Mammary epithelial cell (primary cell): ENCODE results near the gene HOXC13.

Source experiments
- EZH2 ChIP-seq: IDR thresholded peaks from 2 replicates; pipeline ENCODE4 v1.6.1; 2012; ENCODE audit warnings: low read length, inconsistent platforms, borderline replicate concordance
- TF ChIP-seq, protein P1 (sequence below), 2 donors: IDR thresholded peaks in 1 of 2; conservative IDR thresholded peaks in 1 of 2; 2 replicates each; pipeline ENCODE4 v1.5.1; 2011 to 2012; ENCODE audit warnings: inconsistent platforms in 2 of 2, low read length in 2 of 2, mild to moderate bottlenecking in 2 of 2, control low read depth in 1 of 2, low read depth in 1 of 2; ENCODE audit not compliant: insufficient read depth in 1 of 2; ENCODE audit errors: extremely low read depth in 1 of 2

GRCh38 chr12:53973236-53974042 is 34.8 kb downstream of the HOXC13 start:
- TF ChIP-seq, protein P1, sequence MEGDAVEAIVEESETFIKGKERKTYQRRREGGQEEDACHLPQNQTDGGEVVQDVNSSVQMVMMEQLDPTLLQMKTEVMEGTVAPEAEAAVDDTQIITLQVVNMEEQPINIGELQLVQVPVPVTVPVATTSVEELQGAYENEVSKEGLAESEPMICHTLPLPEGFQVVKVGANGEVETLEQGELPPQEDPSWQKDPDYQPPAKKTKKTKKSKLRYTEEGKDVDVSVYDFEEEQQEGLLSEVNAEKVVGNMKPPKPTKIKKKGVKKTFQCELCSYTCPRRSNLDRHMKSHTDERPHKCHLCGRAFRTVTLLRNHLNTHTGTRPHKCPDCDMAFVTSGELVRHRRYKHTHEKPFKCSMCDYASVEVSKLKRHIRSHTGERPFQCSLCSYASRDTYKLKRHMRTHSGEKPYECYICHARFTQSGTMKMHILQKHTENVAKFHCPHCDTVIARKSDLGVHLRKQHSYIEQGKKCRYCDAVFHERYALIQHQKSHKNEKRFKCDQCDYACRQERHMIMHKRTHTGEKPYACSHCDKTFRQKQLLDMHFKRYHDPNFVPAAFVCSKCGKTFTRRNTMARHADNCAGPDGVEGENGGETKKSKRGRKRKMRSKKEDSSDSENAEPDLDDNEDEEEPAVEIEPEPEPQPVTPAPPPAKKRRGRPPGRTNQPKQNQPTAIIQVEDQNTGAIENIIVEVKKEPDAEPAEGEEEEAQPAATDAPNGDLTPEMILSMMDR (conservative IDR thresholded peaks at IDR 0.05 in 1 of 2, IDR thresholded peaks at IDR 0.05 in 1 of 2; ENCODE audit: extremely low read depth in 1 of 2, insufficient read depth in 1 of 2, low read depth in 1 of 2, low read length in 2 of 2), result no peak
- peak; percentile 48 for TF ChIP-seq EZH2
